ENCODE data around the gene IRF9.

GRCh38 chr14:24150061-24150460 is 11.0 kb upstream of the IRF9 start:
- TF ChIP-seq CTCF (IDR thresholded peaks at IDR 0.05; ENCODE audit: low read length) (no peak), EZH2phosphoT487 (IDR thresholded peaks at IDR 0.05; ENCODE audit: low read length) (no peak), EZH2 (optimal IDR thresholded peaks at IDR 0.05; ENCODE audit: low read depth, low read length) (no peak)
